HG02610 (cell line): ENCODE data around the gene TRPM7.
"Not testable (repeated sequence)": the region's sequence is repeated elsewhere in the genome, so short reads cannot be mapped to it uniquely, and the experiment has no call there.

Experiments
- ATAC-seq: cut with Tn5 transposase; IDR thresholded peaks from one replicate; pipeline ENCODE4 v1.9.1; 2021; ENCODE audit warnings: mild to moderate bottlenecking, moderate library complexity; ENCODE audit not compliant: unreplicated experiment

TRPM7 gene

DNA sequence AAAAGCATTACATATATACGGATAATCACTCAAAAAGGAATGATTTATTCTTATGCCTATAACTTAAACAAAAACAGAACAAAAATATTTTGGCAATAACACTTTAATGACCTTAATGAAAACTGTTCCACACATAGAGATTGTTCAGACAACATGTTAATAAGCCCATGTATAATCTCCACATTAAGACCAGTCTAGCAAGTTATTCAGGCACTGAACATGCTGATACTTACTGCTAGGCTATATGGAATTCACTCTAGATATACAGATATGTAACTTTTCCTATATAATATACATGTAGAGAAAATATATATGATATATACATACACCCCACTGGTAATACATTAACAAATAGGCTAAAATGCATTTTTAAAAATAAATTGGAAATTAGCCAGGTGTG lies 96.3 kb downstream of the TRPM7 start:
- no peak for ATAC-seq

DNA sequence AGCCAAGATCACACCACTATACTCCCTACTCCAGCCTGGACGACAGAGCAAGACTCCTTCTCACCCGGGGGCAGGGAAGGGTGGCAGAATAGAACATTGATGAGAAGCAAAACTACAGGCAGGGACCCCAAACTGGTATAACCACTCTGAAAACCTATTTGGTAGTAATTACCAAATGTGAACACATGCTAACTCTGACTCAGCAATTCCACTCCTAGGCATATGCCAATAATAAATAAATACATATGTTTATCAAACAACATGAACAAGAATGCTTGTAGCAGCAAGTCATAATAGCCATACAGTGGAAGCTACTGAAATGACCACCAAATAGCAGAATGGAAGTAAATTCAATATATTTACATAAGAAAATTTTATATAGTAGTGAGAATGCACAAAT lies 109.1 kb downstream of the TRPM7 start:
- no peak for ATAC-seq

DNA sequence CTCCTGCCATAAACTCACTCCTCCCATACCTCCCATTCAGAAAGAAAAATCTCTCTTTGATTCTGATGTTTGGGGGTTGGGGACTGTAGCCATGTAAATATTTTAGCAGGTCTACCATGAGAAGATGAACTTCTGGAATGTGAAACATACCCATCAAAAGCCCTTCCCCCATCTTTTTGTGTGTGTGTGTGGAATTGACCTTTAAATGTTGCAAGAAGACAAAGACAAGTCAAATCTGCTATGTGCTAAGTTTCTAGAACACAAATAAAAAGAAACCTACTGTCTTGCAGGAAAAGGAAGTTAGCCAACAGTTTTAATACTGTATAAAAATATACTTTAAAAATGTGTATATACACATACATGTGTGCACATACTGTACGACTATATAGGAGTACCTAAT lies 110.4 kb downstream of the TRPM7 start:
- no peak for ATAC-seq

- not testable (repeated sequence) for ATAC-seq
Measured at GRCh38 chr15:50573842-50574241, 112.8 kb downstream of the TRPM7 start.

DNA sequence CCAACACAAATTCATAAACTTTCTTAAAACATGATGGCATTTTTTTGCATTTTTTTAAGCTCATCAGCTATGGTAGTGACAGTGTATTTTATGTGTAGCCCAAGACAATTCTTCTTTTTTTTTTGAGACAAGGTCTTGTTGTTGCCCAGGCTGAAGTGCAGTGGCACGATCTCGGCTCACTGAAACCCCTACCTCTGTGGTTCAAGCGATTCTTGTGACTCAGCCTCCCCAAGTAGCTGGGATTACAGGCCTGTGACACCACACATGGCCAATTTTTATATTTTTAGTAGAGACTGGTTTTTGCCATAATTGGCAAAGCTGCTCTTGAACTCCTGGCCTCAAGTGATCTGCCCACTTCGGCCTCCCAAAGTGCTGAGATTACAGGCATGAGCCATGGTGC lies 122.8 kb downstream of the TRPM7 start:
- ATAC-seq, result no peak

DNA sequence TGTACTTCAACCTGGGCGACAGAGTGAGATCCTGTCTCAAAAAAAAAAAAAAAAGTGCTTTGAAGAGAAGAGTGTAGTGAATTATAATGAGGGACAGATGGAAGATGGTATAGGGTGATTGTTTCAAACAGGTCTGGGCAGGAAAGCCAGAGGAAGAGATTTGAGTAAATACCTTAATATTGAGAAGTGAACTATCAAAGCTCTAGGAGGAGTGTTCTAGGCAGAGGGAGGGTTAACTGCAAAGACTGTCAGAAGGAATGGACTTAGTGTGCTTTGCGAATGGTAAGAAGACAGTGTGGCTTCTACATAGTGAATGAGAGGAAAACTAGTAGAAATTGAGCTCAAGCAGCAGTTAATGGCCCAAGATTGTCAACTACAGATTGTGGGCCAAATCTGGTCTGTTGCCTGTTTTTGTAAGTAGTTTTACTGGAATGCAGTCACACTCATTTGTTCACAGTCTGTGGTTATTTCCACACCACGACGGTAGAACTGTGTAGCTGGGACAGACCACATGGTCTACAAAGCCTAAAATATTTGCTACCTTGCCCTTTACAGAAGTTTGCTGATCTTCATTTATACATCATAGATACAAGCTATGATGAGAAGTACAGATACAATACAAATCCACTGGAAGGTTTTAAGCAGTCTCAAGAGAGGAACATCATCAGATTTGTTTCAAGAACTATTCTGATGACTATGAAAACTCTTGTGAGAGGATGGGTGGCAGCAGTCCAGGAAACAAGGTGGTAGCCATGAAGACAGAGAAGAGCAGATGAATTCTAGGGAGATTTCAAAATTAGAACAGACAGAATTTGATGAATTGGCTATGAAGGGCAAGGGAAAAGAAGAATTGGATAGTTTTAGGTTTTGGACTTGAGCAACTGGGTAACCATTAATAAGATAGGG lies 123.6 kb downstream of the TRPM7 start:
- ATAC-seq, result no peak

GRCh38 chr15:50558012-50558411 lies 128.6 kb downstream of the TRPM7 start:
- ATAC-seq, result no peak

DNA sequence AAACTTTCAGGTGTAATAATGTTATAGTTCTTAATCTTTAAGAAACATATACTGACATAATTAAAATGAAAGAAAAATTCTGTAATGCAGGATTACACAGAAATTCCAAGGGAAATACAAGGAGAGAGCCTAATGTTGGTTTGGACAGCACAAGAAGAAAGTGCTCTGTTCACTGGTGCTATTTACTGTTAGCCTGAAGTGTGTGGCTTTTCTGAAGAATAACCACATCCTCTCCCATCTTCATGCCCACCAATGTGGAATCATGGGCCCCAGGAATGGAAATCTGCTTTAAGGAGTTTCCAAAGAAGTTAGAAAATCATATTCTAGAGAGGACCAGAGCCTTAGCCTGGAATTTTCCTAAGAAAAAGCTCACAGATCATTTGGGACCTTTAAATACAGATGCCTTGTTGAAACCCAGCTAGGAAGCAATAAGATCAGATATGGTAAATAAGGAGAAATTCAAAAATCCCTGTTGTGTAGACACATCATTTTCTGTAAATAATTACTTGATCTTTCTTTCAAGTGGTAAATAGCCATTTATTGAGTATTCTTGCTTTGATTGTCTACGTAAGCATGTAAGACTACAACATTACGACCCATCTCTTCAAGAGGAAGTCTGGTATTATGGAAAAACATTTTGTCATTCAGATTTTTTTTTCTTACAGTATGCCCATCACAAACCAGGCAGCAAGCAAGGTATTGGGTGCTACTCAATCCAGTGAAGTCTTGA lies 129.8 kb downstream of the TRPM7 start:
- no peak for ATAC-seq

- no peak for ATAC-seq
Measured at GRCh38 chr15:50552238-50552637, 134.4 kb downstream of the TRPM7 start.

GRCh38 chr15:50549326-50549725 lies 137.3 kb downstream of the TRPM7 start:
- ATAC-seq, result no peak

DNA sequence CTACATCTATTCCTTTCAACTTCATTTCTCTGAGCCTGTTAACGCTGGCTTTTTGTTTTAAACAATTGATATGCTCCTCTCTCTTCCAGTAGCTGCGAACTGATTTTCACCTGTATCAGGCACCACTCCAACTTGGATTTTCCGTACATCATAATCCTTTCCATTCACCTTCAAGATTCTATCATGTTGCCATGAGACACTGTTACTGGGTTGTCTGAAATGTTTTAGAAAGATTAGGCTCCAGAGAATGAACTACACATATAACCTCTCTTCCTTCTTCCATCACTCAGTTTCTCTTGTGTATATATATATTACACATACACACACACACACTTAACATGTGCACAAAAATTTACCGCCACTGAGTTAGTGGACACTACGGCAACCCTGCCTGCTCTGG lies 140.0 kb downstream of the TRPM7 start, which contains the start of gene USP50:
TSS of gene USP50 (minus strand) at position 101 of the 400 bp plus-strand sequence. CDS start 141 bp downstream, outside the sequence.
- ATAC-seq, result no peak

DNA sequence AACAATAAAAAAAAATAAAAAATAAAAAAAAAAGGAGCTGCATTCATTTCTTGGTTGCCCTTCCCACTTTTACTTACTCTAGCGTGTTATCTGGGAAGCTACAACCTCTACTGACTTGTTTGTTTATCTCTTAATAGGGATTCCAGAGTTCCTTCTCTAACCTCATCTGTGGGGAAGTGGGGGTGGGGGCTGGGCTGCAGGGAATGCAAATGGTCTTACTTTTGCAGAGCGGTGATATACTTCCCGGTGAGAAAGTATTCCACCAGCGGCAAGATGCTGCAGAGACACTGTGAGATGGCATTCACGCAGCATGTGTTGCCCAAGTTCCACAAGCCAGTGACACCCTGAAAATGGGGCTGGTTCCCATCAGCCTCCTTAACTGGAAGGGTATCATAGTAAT lies 142.2 kb downstream of the TRPM7 start:
- ATAC-seq, result no peak

DNA sequence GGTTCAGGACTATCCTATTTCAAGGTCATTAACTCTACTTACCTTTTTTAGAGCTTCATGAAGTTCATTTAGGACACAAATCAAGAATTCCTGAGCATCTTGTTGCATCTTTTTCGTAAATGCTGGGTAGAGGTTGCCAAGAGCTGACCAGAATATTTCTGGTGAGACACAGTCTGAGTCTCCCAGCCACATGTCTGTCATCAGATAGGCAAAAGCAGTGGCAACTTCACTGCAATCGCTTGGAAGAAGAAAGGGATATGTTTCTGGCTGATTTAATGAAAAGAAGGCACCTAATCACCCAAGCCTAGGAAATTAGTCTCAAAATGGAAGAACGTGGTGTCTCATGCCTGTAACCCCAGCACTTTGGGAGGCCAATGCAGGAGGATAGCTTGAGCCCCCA lies 143.0 kb downstream of the TRPM7 start:
- no peak for ATAC-seq

- no peak for ATAC-seq
Measured at GRCh38 chr15:50542887-50543210, 143.7 kb downstream of the TRPM7 start.

- ATAC-seq, result no peak
Measured at GRCh38 chr15:50531766-50532165, 154.8 kb downstream of the TRPM7 start.

DNA sequence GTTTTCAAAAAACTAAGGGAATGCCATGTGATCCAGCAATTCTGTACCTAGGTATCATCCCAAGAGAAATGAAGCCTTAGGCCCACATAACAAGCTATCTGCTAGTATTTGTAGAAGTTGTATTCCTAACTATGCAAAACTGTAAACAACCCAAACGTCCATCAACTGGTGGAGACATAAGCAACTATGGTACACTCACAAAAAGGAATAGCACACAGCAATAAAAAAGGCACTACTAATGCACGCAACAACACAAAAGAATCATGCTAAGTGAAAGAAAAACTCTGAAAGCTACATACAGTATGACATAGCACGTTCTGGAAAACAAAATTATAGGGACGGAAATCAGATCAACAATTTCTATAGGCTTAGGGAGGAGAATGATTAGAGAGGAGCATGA lies 155.4 kb downstream of the TRPM7 start:
- no peak for ATAC-seq

DNA sequence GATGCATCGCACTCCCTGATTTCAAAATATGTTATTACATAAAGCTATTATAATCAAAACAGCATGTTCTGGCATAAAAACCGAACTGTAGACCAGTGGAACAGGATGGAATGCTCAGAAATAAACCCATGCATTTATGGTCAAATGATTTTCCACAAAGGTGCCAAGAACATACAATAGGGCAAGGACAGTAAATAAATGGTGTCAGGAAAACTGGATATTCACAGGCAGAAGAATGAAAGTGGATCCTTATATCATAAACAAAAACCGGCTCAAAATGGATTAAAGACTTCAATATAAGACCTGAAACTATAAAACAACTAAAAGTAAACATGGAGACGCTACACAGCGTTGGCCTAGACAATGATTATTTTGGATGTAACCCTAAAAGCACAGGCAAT lies 162.7 kb downstream of the TRPM7 start:
- no peak for ATAC-seq

DNA sequence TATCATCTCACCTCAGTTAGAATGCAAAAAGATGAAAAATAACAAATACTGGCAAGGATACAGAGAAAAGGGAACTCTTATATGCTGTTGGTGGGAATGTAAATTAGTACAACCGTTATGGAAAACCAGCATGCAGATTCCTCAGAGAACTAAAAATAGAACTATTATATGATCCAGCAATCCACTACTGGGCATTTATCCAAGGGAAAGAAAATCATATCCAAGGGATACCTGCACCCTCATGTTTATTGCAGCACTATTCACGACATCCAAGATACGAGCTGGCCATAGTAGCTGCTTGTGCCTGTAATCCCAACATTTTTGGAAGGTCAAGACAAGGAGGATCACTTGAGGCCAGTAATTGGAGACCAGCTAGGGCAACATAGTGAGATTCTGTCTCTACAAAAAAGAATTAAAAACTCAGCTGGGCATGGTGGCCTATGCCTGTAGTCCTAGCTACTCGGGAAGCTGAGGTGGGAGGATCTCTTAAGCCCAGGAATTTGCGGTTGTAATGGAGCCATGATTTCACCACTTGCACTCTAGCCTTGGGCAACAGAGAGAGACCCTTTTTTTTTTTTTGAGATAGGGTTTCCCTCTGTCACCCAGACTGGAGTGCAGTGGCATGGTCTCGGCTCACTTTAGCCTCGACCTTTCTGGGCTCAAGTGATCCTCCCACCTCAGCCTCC lies 166.7 kb downstream of the TRPM7 start:
- ATAC-seq, result no peak

DNA sequence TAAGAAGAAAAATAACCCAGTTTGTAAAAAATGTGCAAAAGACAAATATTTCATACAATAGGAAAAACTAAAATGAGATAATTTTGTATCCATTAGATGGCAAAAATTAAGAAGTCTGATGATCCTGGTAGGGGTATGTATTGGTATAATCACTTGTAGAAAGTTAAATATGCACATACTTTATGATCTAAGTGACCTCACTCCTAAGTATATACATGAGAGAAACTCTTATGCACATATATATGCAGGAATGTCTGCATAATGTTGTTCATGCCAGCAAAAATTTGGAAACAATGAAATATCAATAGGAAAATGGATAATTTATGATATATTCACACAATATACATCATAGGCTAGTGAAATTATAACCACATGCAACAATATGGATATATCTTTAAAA lies 173.6 kb downstream of the TRPM7 start:
- ATAC-seq, result no peak
